K562 (cell line): Measurements from ENCODE around the gene RAB40AL. TPM values are rescaled to one million over a fixed set of nuclear protein-coding genes. Genes with fewer than 3 reads are reported as not detected.

Experiments
- ATAC-seq: fragments of 200-7000 bp; cut with Tn5 transposase; 3 replicates; pipeline ENCODE4 v1.9.1; 2020; ENCODE audit warnings: moderate library complexity
- BruUV-seq: library from RNA; stranded (reverse); fragments of 400-500 nt; replicated peaks from 2 replicates; lab custom pipeline; 2021; lab: Mats Ljungman, UMichigan
- CTCF ChIA-PET: fragments of 300-600 bp; formaldehyde crosslinking; extraction: SDS; loops from one replicate; lab custom pipeline; 2021; ENCODE audit warnings: low intra/inter-chr PET ratio; lab: Yijun Ruan, JAX
- POLR2A ChIA-PET: fragments of 300-600, 350-650 bp; sonication (Branson Sonifier 250); formaldehyde crosslinking; extraction: SDS; loops from one replicate; lab custom pipeline; 2021; ENCODE audit warnings: antibody characterized with exemption, inconsistent platforms; lab: Yijun Ruan, JAX
- DNase-seq, 4 experiments: peaks; one replicate each; pipeline versions ENCODE4 v3.0.0 to v3.0.0-alpha.2; 2011 to 2018; ENCODE audit warnings: low spot score in 3 of 4, mixed read lengths in 3 of 4; ENCODE audit errors: extremely low read depth in 1 of 4
- FAIRE-seq: peaks from 2 replicates; lab custom pipeline; 2011; peaks lifted over from hg19 to GRCh38; lab: Jason Lieb, UNC
- H2AFZ ChIP-seq: 2 replicates; pipeline ENCODE4 v1.6.0; 2011; ENCODE audit warnings: low read depth, low read length, control low read depth, inconsistent platforms
- H3K27ac ChIP-seq: fragments of 200-600 bp; 3 replicates; pipeline ENCODE4 v1.8.0; 2011; ENCODE audit warnings: low read depth, mild to moderate bottlenecking, control low read depth, inconsistent platforms, low read length, moderate library complexity, mixed read lengths; ENCODE audit errors: extremely low read depth
- H3K27me3 ChIP-seq, 2 experiments: fragments of 300-600 bp in 1 of 2; 2 replicates in 1 of 2; 3 replicates in 1 of 2; pipeline versions ENCODE4 v1.6.0 to v1.8.0; 2011; ENCODE audit warnings: inconsistent platforms in 2 of 2, low read length in 2 of 2, mild to moderate bottlenecking in 1 of 2, mixed read lengths in 1 of 2, moderate library complexity in 1 of 2; ENCODE audit not compliant: control insufficient read depth in 2 of 2, insufficient read depth in 2 of 2
- H3K36me3 ChIP-seq: fragments of 300-600 bp; 3 replicates; pipeline ENCODE4 v1.8.0; 2011; ENCODE audit warnings: mild to moderate bottlenecking, low read length, inconsistent platforms; ENCODE audit not compliant: control insufficient read depth, insufficient read depth
- H3K4me1 ChIP-seq, 2 experiments: fragments of 200-600 bp in 1 of 2; replicated peaks in 1 of 2; 2 replicates in 1 of 2; 3 replicates in 1 of 2; pipeline versions ENCODE4 v1.5.1 to v1.8.0; 2011; ENCODE audit warnings: inconsistent platforms in 2 of 2, low read length in 2 of 2, mild to moderate bottlenecking in 1 of 2, mixed read lengths in 1 of 2, moderate library complexity in 1 of 2; ENCODE audit not compliant: control insufficient read depth in 2 of 2, insufficient read depth in 2 of 2
- H3K4me2 ChIP-seq: 2 replicates; pipeline ENCODE4 v1.6.1; 2011; ENCODE audit warnings: low read length, control low read depth, inconsistent platforms, mixed read lengths; ENCODE audit not compliant: insufficient read depth
- H3K4me3 ChIP-seq: fragments of 200-600 bp; sonication (generic), shearing (Covaris generic); 2 replicates; pipeline ENCODE4 v1.5.1; 2016; ENCODE audit warnings: control low read depth, inconsistent platforms
- H3K79me2 ChIP-seq: fragments of 200-600 bp; 3 replicates; pipeline ENCODE4 v1.8.0; 2011; ENCODE audit warnings: low read length, inconsistent platforms; ENCODE audit not compliant: control insufficient read depth, insufficient read depth
- H3K9ac ChIP-seq, 2 experiments: 2 replicates each; pipeline versions ENCODE4 v1.6.0 to v1.6.1; 2011; ENCODE audit warnings: low read depth in 2 of 2, low read length in 2 of 2, control low read depth in 1 of 2, inconsistent platforms in 1 of 2, mild to moderate bottlenecking in 1 of 2, mixed read lengths in 1 of 2; ENCODE audit not compliant: insufficient read depth in 1 of 2
- H3K9me1 ChIP-seq: one replicate; pipeline ENCODE4 v1.6.0; 2011; ENCODE audit warnings: inconsistent platforms, mild to moderate bottlenecking, low read length, moderate library complexity; ENCODE audit not compliant: control insufficient read depth, insufficient read depth
- H3K9me3 ChIP-seq: replicated peaks from 2 replicates; pipeline ENCODE4 v1.5.1; 2011; ENCODE audit warnings: low read depth, low read length, inconsistent platforms; ENCODE audit not compliant: control insufficient read depth, insufficient read depth
- H4K20me1 ChIP-seq: replicated peaks from 2 replicates; pipeline ENCODE4 v1.6.1; 2011; ENCODE audit warnings: low read length, inconsistent platforms, mixed read lengths; ENCODE audit not compliant: control insufficient read depth, insufficient read depth
- C11orf30 ChIP-seq: fragments of 450-650 bp; IDR thresholded peaks from 2 replicates; pipeline ENCODE4 v1.6.1; 2016; ENCODE audit warnings: low read depth, mild to moderate bottlenecking
- ESRRB ChIP-seq: fragments of 250-450 bp; sonication (Bioruptor Pico); IDR thresholded peaks from 2 replicates; pipeline ENCODE4 v1.5.0; 2020; ENCODE audit warnings: mild to moderate bottlenecking, moderate library complexity, borderline replicate concordance
- FIP1L1 ChIP-seq: fragments of 200-400 bp; formaldehyde crosslinking; IDR thresholded peaks from 2 replicates; pipeline ENCODE4 v1.6.1; 2018; ENCODE audit warnings: mild to moderate bottlenecking, low read depth, low read length; ENCODE audit not compliant: poor library complexity, severe bottlenecking
- FOXM1 ChIP-seq, 2 experiments: fragments of 450-650 bp in 1 of 2; sonication (generic) in 1 of 2; formaldehyde crosslinking in 1 of 2; IDR thresholded peaks; 2 replicates each; pipeline versions ENCODE4 v1.6.1 to v1.9.0; 2017 to 2022; ENCODE audit warnings: low read depth in 2 of 2, mild to moderate bottlenecking in 2 of 2, missing genetic modification reagents in 1 of 2, moderate library complexity in 1 of 2
- KAT7 ChIP-seq: sonication (generic); formaldehyde crosslinking; IDR thresholded peaks from 2 replicates; pipeline ENCODE4 v1.8.0; 2022; ENCODE audit warnings: missing genetic modification reagents, mild to moderate bottlenecking, borderline replicate concordance
- PTRF ChIP-seq: fragments of 450-650 bp; IDR thresholded peaks from 2 replicates; pipeline ENCODE4 v1.6.1; 2016; ENCODE audit warnings: mild to moderate bottlenecking, missing genetic modification characterization, missing compliant biosample characterization
- ZBTB1 ChIP-seq: sonication (generic); formaldehyde crosslinking; IDR thresholded peaks from 2 replicates; pipeline ENCODE4 v1.8.1; 2023; ENCODE audit warnings: missing genetic modification reagents, low read depth, mild to moderate bottlenecking, borderline replicate concordance
- WGBS: fragments of 100-300 bp; shearing (Covaris generic); methylation state at CpG from one replicate; pipeline ENCODE4 v1.1.6; 2016; ENCODE audit warnings: low coverage, mixed read lengths; ENCODE audit not compliant: insufficient coverage; ENCODE audit errors: missing lambda C conversion rate; 5-methylcytosine and 5-hydroxymethylcytosine counted together
- in situ Hi-C: fragments of 300-500 bp; cut with MboI; formaldehyde crosslinking; loops from 4 replicates; pipeline ENCODE4 v1.15.0; 2018; ENCODE audit warnings: inconsistent platforms, mixed read lengths
- intact Hi-C: fragments of 100-400 bp; cut with micrococcal nuclease; formaldehyde crosslinking; loops from 2 replicates; pipeline ENCODE4 v1.14.2; 2022
- polyA plus RNA-seq, 8 experiments: library from polyadenylated mRNA; depleted of rRNA in 4 of 8; stranded (reverse) in 5 of 8; unstranded in 3 of 8; fragments of >200 nt; fragmentation: Nextera tagmentation in 2 of 8; fragmentation: Illumina TruSeq in 1 of 8; extraction: Ambion mirVana in 2 of 8; extraction: Trizol in 1 of 8; gene quantifications; 2 replicates each; pipeline versions ENCODE4 v1.2.1 to v1.2.3, GENCODE V29; 2011 to 2014; ENCODE audit warnings: inconsistent platforms in 1 of 8, missing spikeins in 1 of 8
- total RNA-seq, 7 experiments: library from RNA; depleted of rRNA in 6 of 7; stranded (reverse); fragments of >200 nt in 6 of 7; fragmentation: Illumina TruSeq in 2 of 7; extraction: Trizol in 2 of 7; gene quantifications; 2 replicates each; pipeline versions ENCODE4 v1.2.1 to v1.2.3, GENCODE V29; 2011 to 2021; ENCODE audit warnings: low replicate concordance in 1 of 7
- TF ChIP-seq, protein P1 (sequence below): fragments of 250-450 bp; sonication (Bioruptor Pico); IDR thresholded peaks from 2 replicates; pipeline ENCODE4 v1.5.0; 2020; ENCODE audit warnings: mild to moderate bottlenecking, borderline replicate concordance
- TF ChIP-seq, protein P2 (sequence below), 2 experiments: fragments of 150-350 bp in 1 of 2; IDR thresholded peaks; 2 replicates each; pipeline ENCODE4 v1.6.1; 2012 to 2016; ENCODE audit warnings: low read depth in 2 of 2, low read length in 2 of 2, mild to moderate bottlenecking in 1 of 2, moderate library complexity in 1 of 2

Gene RAB40AL
- total and polyA plus RNA-seq, 9 of the 15 experiments (the other 6 are each of a cell fraction or from before 2014, with no cell fraction given): 0.13 to 0.44 (median 0.42) TPM; not detected in 4

DNA sequence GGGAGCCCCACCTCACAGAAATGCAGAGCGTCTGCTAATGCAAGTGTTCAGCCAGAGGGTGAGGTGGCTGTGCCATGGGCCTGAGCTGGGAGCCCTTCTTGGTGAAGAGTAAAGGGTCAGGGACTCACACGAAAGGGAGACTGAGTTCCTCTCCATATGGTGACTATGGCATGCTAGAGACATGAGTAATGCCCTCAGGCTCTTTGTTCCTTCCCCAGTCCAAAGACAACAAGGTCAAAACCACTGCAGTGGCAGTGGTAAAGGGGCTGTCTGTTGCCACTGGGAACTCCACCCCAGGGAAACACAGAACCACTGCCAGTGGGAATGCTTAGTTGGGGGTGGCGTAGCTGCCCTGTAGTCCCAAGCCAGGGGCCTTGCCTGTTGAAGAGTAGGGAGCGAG is 22.4 kb downstream of the RAB40AL start:
- Histone ChIP-seq H3K36me3 (no peaks in the 10 kb centered on the region), H3K4me1 (no peaks in the 10 kb centered on the region), H3K9me3 (no peaks in the 10 kb centered on the region), H3K4me3 (no peak overlapping the region), H3K4me2 (no peak overlapping the region), H3K79me2 (no peaks in the 10 kb centered on the region), H3K27me3 (no peaks in the 10 kb centered on the region), H3K9me1 (no peaks in the 10 kb centered on the region), H4K20me1 (no peaks in the 10 kb centered on the region), H3K27ac (no peak overlapping the region), H3K9ac (no peak overlapping the region), H2AFZ (no peak overlapping the region)
- TF ChIP-seq ESRRB (CRISPR knock-in tag): no peak
- TF ChIP-seq FIP1L1: no peak
- no peak for TF ChIP-seq PTRF (tag)
- TF ChIP-seq FOXM1 (IDR thresholded peaks at IDR 0.05; ENCODE audit: low read depth): no peak
- no peak for TF ChIP-seq FOXM1 (CRISPR knock-in tag; IDR thresholded peaks at IDR 0.05; ENCODE audit: low read depth)
- no peak for DNase-seq
- no peak for ATAC-seq
- 24% methylated on average over 4 of the region's 4 CpGs for WGBS
- ChIA-PET CTCF (interaction anchor here (1.5 kb wide), 1 partner anchor 217 kb away, joined by 4 read pairs; no protein-coding TSS in a partner anchor), POLR2A (interaction anchor here (0.6 kb wide), 1 partner anchor 34 kb away, joined by 4 read pairs; no protein-coding TSS in a partner anchor)
- intact Hi-C loops (loop anchor here (2.0 kb wide), 1 partner anchor 217 kb away; no protein-coding TSS in a partner anchor), in situ Hi-C loops (loop anchor here (5.0 kb wide), 1 partner anchor 213 kb away; no protein-coding TSS in a partner anchor)
- no peak for FAIRE-seq
- no TSS peak for BruUV-seq

DNA sequence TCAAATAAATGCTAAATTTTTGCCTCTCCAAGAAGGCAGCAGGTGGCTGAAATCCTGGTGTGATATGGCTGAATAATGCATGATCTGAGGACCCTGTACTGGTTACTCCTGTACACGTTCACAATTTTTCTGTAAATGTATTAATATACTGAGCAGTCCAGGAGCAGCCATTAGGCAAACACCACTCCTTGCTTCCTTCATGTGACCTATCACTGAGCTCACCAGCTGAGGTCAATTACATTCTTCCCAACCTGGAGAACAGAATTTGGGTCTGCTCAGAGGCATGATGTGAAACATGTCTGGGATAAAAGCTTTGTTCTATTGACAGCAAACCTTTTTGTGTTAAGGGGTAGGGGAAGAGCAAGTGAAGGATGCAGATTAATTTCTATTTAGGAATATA is 26.9 kb downstream of the RAB40AL start:
- no peak for DNase-seq
- ChIA-PET CTCF (no interaction called here), POLR2A (interaction anchor here (0.5 kb wide), 1 partner anchor 33 kb away, joined by 3 read pairs; no protein-coding TSS in a partner anchor)
- no TSS peak for BruUV-seq
- Histone ChIP-seq H2AFZ (no peak overlapping the region), H3K4me1 (no peaks in the 10 kb centered on the region), H4K20me1 (no peaks in the 10 kb centered on the region), H3K9me3 (no peaks in the 10 kb centered on the region), H3K27me3 (no peaks in the 10 kb centered on the region), H3K36me3 (no peaks in the 10 kb centered on the region), H3K4me2 (no peak overlapping the region), H3K79me2 (no peaks in the 10 kb centered on the region), H3K4me3 (no peak overlapping the region), H3K27ac (no peak overlapping the region), H3K9me1 (no peaks in the 10 kb centered on the region), H3K9ac (no peak overlapping the region)
- WGBS: 0% methylated on average over 1 of the region's 1 CpG
- no peak for FAIRE-seq
- intact Hi-C loops: no loop called here
- in situ Hi-C loops: no loop called here
- ATAC-seq: no peak
- TF ChIP-seq, protein P1, sequence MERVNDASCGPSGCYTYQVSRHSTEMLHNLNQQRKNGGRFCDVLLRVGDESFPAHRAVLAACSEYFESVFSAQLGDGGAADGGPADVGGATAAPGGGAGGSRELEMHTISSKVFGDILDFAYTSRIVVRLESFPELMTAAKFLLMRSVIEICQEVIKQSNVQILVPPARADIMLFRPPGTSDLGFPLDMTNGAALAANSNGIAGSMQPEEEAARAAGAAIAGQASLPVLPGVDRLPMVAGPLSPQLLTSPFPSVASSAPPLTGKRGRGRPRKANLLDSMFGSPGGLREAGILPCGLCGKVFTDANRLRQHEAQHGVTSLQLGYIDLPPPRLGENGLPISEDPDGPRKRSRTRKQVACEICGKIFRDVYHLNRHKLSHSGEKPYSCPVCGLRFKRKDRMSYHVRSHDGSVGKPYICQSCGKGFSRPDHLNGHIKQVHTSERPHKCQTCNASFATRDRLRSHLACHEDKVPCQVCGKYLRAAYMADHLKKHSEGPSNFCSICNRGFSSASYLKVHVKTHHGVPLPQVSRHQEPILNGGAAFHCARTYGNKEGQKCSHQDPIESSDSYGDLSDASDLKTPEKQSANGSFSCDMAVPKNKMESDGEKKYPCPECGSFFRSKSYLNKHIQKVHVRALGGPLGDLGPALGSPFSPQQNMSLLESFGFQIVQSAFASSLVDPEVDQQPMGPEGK (CRISPR knock-in tag): no peak
- TF ChIP-seq C11orf30: no peak
- no peak for TF ChIP-seq KAT7 (CRISPR knock-in tag)
- TF ChIP-seq, protein P2, sequence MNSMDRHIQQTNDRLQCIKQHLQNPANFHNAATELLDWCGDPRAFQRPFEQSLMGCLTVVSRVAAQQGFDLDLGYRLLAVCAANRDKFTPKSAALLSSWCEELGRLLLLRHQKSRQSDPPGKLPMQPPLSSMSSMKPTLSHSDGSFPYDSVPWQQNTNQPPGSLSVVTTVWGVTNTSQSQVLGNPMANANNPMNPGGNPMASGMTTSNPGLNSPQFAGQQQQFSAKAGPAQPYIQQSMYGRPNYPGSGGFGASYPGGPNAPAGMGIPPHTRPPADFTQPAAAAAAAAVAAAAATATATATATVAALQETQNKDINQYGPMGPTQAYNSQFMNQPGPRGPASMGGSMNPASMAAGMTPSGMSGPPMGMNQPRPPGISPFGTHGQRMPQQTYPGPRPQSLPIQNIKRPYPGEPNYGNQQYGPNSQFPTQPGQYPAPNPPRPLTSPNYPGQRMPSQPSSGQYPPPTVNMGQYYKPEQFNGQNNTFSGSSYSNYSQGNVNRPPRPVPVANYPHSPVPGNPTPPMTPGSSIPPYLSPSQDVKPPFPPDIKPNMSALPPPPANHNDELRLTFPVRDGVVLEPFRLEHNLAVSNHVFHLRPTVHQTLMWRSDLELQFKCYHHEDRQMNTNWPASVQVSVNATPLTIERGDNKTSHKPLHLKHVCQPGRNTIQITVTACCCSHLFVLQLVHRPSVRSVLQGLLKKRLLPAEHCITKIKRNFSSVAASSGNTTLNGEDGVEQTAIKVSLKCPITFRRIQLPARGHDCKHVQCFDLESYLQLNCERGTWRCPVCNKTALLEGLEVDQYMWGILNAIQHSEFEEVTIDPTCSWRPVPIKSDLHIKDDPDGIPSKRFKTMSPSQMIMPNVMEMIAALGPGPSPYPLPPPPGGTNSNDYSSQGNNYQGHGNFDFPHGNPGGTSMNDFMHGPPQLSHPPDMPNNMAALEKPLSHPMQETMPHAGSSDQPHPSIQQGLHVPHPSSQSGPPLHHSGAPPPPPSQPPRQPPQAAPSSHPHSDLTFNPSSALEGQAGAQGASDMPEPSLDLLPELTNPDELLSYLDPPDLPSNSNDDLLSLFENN (IDR thresholded peaks at IDR 0.05; ENCODE audit: low read depth in 2 of 2, low read length in 2 of 2): no peak
- no peak for TF ChIP-seq ZBTB1 (CRISPR knock-in tag)
